Hematopoietic multipotent progenitor cell treated with erythropoietin and hydrocortisone succinate and interleukin-3 and kit ligand, for 15 days (in vitro differentiated cells): ENCODE measurements around the gene METTL1.
"Not testable (repeated sequence)": the region's sequence is repeated elsewhere in the genome, so short reads cannot be mapped to it uniquely, and the experiment has no call there.

ENCODE experiments used
- DNase-seq: peaks from one replicate; pipeline ENCODE4 v3.0.0-alpha.2; 2015; ENCODE audit warnings: low spot score

The METTL1 gene

DNA sequence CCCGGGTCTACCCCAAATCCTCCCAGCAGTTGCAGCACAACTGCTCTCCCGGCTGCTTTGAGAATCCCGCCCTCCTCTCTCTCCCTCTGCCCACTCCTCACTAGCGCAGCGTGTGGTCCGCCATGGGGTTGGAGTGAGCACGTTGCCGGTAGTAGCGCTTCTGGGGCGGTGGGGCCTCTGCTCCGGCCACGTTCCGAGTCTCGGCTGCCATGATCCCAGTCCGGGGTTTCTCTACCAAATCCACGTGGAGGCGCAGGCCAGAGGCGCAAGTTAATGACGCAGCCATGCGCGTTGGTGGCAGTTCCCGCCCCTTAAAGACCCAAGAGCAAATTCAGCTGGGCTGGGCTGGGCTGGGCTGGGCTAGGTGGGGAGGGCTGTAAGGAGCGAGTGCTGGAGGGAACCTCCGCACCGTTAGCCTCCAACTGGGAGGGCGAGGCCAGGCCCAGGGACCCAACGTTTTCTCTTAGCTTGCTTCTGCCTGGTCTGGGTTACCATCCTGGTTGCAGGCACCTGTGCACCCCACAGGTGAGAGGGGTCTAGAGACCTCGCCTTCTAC, at the start of gene METTL1:
Gene METTL1, minus strand, starts transcription at position 233 of the 556 bp plus-strand sequence. Its CDS starts 22 bp downstream, at position 211.
- DNase-seq = peak; percentile 88

- not testable (repeated sequence) for DNase-seq
Measured at GRCh38 chr12:57821015-57821414, 49.1 kb upstream of the METTL1 start.

- not testable (repeated sequence) for DNase-seq
Measured at GRCh38 chr12:57820119-57820518, 48.2 kb upstream of the METTL1 start.

DNA sequence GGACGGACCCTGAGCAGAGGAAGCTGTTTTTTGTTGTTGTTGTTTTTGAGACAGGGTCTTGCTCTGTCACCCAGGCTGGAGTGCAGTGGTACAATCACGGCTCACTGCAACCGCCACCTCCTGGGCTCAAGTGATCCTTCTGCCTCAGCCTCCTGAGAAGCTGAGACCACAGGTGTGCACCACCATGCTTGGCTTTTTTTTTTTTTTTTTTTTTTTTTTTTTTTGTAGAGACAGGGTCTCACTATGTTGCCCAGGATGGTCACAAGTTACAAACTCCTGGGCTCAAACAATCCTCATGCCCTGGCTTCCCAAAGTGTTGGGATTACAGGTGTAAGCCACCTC, 46.1 kb upstream of the METTL1 start:
- DNase-seq = not testable (repeated sequence)

DNA sequence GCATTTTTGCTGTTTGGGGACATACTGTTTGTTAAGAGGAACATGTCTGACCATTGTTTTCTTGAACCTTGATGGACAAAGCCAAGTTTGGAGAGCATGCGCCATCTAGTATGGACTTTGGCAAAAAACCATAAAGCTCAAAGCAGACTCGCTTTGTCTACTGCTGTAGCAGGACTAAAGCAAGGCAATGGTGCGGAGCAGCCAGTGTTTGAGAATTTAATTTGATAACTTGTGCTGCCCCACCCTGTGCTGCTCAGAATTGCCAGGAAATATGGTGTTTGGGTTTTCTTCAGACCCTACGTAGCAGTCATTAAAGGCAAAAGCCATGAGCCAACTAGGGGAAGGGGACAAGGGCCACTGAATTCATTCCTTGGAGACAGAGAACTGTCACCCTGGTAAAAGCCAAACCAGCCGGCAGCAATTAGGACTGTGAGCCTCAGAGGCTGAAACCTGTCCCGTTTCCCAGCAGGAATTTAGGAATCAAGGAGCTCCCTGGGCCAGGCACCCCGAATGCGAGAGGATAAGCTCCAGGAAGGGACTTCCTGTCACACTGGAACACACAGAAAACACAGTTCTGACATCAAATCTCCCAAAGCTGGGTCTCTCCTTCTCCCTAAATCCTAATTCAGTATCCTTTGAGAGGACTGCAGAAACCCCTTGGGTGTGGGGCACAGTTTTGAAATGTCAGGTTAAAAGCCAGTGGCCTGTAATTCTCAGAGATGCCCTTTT, 45.5 kb upstream of the METTL1 start:
- DNase-seq = no peak

GRCh38 chr12:57816855-57817151, 44.9 kb upstream of the METTL1 start:
- no peak for DNase-seq

DNA sequence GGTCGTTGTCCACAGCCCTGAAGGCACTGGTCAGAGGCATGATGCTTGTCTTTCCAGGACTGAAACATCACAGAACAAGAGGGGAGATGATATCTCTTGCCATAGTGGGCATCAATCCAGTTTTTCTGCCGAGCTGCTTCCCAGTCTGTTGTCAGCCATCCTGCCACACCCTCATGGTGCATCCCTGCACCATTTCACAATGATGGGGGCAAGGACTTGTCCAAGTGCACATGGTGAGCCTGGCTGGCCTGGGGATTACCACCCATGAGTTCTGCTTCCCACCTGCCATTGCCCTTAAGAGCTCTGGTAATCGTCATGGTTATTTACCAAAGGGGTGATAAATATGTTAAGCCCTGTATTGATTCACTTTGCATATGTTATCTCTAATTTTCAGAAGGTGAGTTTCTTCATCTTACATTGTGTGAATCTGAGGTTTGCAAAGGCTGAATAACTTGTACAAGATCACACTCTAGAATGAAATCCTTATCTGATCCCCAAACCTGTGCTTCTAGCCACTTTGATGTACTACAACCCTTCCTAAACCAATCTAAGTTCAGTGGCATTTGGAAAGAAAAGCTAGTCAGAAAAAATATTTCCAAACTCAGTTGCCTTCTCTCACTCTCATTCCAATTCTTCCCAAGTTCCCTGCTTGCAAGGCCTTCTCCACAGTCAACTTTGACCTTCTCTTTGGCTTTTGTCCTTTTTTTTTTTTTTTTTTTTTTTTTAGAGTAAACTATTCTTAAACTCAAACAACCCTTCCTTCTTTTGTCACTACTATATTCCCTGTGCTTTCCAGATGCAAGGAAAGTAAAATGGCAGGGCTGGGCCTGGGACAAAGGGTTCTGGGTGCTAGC, 44.3 kb upstream of the METTL1 start:
- no peak for DNase-seq

DNA sequence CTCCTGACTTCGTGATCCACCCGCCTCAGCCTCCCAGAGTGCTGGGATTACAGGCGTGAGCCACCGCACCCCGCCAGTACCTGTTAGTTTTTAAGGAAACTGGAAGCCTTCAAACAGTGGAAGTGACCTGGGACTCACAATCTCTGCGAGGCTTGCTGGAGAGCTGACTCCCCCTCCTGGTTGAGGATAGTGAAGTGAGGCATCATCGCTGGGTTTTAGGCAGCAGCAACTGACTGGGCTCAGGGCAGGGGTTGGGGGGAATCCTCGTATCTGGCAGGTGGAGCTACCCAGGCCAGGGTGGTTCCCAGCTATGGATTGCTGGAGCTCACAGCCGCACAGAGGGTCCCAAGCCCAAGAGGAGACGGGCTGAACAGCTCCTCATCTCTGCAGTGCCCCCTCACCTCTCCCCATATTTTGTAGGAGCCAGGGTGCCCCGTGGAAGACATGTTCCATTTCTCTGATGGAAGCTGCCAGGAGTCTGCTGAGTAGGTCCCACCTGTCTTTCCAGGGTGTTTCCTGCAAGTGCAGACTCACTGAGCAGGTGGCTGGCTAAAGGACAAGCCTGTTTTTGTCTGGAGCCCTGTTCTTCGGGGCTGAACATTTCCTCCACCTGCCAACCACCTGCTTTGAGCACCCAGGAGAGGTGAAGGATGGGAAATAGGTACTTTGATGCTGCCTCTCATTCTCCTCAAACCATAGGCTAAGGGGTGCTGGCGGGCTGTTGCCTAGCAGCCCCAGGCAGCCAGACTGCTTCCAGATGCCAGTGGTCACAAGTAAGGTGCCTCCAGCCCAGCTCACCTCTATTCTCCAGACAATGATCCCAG, 43.5 kb upstream of the METTL1 start:
- DNase-seq = no peak

GRCh38 chr12:57813971-57814772, 42.3 kb upstream of the METTL1 start:
- no peak for DNase-seq

DNA sequence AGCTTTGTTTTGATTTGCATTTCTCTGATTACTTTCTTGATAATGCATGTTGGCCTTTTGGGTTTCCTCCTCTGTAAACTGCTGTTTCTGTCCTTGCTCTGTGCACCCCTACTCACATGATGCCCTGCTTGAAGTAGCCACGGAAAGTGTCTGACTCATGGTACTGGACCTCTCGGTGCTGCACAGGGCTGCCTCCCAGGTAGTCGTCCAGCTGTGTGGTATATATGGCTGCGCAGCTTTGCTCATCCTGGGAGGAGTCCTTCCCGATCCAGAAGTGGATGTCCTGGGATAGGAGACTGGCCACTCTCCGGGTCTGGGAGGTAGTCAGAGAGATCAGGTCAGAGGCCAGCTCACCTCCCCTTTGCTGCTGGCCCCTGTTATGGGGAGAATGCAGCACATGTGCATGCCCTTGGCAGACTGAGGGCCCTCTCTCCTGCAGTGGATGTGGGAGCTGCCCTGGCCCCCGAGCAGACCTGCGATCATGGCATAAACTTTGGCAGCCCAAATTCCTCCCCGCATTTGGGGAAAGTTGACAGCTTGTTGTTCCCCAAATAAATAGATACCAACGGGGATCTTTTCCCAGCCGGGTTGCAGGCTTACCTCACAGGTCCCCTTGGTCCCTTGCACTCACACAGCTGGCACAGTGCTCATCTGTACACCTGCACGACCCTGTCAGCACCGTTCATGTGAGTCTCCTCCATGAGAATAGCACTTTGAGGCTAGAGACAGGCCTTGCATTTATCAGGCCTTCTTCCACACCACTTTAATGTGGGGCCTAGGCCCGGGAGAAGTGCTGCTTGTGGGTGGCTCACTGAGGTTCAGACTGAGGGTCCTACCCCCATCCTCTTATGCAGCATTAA, 41.4 kb upstream of the METTL1 start:
- DNase-seq = no peak

DNA sequence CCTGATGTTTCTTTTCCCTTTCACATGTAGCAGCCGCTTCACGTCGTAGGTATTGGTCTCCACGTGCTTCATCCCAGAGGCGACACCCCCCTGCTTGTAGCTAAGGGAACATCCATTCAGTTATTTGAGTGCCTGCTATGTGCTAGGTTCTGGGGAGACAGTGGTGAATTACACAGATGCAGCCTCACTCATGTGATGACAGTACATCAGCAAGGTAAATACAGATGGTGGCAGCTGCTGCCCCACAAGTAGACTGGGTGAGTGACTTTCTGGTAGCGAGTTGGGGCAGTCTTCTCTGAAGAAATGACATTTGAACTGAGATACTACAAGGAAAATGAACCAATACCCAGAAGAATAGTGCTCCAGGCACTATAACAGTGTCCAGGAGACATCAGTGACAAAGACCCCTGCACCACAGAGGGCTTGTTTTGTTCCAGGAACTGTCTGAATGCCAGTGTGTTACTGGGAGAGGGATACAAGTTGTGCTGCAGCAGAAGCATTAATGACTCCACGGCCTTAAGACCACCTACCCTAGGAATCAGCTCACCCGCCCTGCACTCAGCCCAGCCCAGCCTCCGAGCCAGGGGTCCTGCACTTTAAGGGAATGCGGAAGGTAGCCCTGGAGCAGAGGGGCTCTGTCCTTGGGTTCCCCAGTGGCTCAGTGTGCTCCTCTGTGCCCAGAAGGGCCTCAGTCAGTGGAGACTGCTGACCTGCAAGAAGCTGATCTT, 39.3 kb upstream of the METTL1 start:
- DNase-seq = no peak

DNA sequence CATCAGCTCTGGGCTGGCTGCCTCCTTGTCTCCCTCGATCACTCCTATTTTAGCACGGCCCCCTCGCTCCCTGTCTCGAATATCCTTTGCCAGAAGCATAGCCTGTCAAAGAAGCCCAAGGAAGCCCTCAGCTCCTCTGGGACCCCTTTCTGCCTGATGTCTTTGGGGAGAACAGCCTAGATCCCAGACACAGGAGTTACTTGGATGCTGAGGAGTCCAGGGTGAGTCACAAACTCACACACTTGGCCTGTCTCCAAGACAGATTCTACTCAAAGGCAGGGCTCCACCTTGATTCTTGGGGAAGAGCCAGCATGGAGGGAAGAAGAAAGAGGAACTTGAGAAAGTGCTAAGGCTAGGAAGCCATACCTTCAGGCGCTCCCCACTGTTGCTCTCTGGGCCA, 38.5 kb upstream of the METTL1 start:
- peak; percentile 19 for DNase-seq

- no peak for DNase-seq
Measured at GRCh38 chr12:57809425-57809824, 37.5 kb upstream of the METTL1 start.

DNA sequence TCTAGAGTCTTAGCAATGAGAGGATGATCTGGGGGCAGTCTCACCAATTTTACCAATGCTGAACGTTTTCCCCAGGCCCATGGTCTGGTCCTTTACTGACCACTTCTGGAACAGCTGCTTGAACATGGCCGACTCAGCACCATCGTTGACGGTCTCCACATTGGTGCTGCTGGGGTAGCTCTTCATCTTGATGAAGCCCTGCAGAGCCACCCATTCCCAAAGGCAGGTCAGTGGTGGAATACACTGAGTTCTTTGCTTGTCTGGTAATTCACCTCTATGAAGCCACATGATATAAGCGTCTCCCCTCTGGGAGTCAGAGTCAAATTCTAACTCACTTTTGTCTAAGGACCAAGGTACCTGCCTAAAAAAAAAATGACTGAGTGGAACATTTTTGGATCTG, 36.4 kb upstream of the METTL1 start:
- DNase-seq = no peak

- DNase-seq = no peak
Measured at GRCh38 chr12:57807285-57807684, 35.4 kb upstream of the METTL1 start.

- DNase-seq = no peak
Measured at GRCh38 chr12:57806677-57807076, 34.8 kb upstream of the METTL1 start.

GRCh38 chr12:57803319-57803893, 31.5 kb upstream of the METTL1 start:
- DNase-seq = peak; percentile 16

DNA sequence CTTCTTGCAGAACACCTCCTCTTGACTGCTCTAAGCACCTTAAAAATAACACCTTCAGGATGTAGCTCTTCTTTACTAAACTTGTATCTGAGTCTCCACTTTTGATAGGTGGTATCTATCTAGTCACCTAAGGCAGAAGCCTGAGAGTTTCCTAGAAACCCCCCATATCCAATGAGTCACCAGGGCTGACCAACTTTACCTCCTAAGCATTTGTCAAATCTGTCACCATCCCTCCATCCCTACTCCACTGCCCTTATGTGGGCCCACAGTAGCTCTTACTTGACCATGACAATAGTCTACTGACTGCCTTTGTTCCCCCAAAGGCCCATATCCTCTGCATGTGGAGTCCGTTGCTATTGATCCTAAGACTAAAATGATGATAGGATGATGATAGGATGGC, 30.7 kb upstream of the METTL1 start:
- no peak for DNase-seq

DNA sequence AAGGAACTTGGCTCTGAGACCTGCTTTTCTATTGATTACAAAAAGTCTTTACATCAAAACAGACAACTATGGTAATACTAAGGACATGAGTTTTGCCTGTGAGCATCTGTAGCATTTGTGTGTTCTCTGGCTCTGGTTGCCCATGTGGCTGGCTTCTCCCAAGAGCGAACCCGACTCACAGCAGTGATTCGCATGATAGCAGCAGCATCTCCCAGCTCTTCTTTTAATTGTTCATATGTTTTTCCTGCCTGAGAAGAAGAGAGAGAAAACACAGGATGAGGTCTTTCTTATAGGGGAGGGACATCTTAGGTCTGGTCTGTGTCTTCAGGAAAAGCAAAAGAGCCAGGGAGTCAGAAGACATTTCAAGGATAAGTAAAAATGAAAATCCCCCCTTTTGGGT, 29.1 kb upstream of the METTL1 start:
- DNase-seq = no peak

DNA sequence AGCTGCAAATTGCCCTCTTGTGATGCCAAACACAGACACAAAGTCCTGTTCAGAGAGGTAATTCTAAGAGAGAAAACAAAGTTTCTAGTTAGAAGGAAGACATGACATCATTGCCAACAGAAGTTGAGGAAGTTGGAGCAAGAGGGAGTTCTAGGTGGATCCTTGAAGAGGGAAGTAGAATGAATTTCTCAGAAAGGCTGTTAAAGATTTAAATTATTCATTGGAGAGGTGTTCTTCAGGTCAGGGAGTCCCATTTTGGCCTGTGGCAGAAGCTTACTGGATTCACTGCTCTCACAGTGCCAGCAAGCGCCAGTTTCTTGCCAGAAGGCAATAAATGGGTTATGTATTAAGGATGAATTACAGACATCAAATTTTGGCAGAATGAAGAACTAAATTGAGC, 26.0 kb upstream of the METTL1 start:
- no peak for DNase-seq
